HL-60 (cell line): ENCODE results near the gene CCDC194.

ENCODE experiments used
- POLR2AphosphoS5 ChIP-seq: IDR thresholded peaks from 2 replicates; pipeline ENCODE4 v1.6.1; 2012; ENCODE audit warnings: low read depth
- SPI1 ChIP-seq: IDR thresholded peaks from 2 replicates; pipeline ENCODE4 v1.6.1; 2012; ENCODE audit warnings: low read depth, mild to moderate bottlenecking, borderline replicate concordance
- TF ChIP-seq, protein P1 (sequence below): IDR thresholded peaks from one replicate; pipeline ENCODE4 v1.5.1; 2011; ENCODE audit warnings: low read length, control low read depth, inconsistent platforms; ENCODE audit not compliant: insufficient read depth

DNA sequence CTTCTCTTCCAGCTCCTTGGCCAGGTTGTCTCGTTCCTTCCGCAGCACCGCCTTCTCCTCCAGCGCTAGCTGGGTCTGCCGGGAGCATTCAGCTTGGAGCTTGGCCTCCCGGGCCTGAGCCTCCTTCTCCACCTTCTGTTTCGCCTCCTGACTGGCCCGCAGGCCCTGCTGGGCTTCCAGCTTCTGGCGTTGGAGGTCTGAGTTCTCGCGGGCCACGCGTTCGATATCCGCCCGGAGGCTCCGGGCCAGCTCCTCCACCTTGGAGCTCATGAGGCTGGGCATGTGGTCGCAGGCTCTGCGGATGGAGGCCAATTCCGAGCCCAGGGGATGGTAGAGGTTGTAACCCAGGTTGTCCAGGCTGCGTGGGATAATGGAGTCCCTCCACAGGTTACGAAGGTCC, 28.6 kb downstream of the CCDC194 start:
- TF ChIP-seq POLR2AphosphoS5 (no peak), SPI1 (no peak)
- TF ChIP-seq, protein P1, sequence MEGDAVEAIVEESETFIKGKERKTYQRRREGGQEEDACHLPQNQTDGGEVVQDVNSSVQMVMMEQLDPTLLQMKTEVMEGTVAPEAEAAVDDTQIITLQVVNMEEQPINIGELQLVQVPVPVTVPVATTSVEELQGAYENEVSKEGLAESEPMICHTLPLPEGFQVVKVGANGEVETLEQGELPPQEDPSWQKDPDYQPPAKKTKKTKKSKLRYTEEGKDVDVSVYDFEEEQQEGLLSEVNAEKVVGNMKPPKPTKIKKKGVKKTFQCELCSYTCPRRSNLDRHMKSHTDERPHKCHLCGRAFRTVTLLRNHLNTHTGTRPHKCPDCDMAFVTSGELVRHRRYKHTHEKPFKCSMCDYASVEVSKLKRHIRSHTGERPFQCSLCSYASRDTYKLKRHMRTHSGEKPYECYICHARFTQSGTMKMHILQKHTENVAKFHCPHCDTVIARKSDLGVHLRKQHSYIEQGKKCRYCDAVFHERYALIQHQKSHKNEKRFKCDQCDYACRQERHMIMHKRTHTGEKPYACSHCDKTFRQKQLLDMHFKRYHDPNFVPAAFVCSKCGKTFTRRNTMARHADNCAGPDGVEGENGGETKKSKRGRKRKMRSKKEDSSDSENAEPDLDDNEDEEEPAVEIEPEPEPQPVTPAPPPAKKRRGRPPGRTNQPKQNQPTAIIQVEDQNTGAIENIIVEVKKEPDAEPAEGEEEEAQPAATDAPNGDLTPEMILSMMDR, result no peak
